ENCODE results near the gene FUT8. TPM values are rescaled to one million over a fixed set of nuclear protein-coding genes. Genes with fewer than 3 reads are reported as not detected.
"Not testable (repeated sequence)": the region's sequence is repeated elsewhere in the genome, so short reads cannot be mapped to it uniquely, and the experiment has no call there.

The FUT8 gene
- total RNA-seq, 1 donor from 2014 or later = 44.3 TPM

DNA sequence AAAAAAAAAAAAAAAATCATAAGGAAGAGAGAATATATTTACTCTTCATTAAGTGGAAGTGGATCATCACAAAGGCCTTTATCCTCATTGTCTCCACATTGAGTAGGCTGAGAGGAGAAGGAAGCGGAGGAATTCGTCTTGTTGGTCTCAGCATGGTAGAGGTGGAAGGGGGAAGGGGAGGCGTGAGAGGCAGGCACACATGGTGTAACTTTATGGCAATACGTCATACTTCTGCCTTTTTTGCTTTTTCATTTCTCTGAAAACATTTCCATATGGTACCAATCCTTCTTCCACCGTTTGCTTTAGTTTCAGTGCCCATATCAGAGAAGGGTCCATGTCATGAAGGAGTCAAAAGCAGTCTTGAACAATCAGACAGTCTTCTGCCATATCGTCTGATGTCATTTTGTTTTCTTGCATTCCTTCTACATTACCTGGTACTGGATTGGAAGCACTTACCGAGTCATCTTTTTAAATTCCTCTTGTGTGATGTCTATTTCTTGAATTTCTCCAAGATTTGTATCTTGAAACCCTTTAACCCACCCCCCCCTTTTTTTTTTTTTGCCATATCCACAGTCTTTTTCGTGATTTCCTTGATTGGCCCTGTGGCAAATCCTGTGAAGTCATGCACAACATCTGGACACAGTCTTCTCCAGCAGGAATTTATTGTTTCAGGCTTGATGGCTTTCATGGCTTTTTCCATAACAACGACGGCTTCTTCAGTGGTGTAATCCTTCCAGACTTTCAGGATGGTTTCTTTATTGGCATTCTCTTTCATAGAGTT, 8.9 kb downstream of the FUT8 start:
- peak; percentile 87 for DNase-seq (ENCODE audit: low read depth)
- TF ChIP-seq, protein P1, sequence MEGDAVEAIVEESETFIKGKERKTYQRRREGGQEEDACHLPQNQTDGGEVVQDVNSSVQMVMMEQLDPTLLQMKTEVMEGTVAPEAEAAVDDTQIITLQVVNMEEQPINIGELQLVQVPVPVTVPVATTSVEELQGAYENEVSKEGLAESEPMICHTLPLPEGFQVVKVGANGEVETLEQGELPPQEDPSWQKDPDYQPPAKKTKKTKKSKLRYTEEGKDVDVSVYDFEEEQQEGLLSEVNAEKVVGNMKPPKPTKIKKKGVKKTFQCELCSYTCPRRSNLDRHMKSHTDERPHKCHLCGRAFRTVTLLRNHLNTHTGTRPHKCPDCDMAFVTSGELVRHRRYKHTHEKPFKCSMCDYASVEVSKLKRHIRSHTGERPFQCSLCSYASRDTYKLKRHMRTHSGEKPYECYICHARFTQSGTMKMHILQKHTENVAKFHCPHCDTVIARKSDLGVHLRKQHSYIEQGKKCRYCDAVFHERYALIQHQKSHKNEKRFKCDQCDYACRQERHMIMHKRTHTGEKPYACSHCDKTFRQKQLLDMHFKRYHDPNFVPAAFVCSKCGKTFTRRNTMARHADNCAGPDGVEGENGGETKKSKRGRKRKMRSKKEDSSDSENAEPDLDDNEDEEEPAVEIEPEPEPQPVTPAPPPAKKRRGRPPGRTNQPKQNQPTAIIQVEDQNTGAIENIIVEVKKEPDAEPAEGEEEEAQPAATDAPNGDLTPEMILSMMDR (IDR thresholded peaks at IDR 0.05; ENCODE audit: insufficient read depth, low read length, poor library complexity, severe bottlenecking) = no peak
- no peak overlapping the region for H3K4me3 ChIP-seq (ENCODE audit: low read depth, low read length)
- no peaks in the 10 kb centered on the region for H3K36me3 ChIP-seq (ENCODE audit: control insufficient read depth, insufficient read depth, low read length)
- H3K27me3 ChIP-seq (ENCODE audit: control insufficient read depth, insufficient read depth, low read length) = no peaks in the 10 kb centered on the region

- no peaks in the 10 kb centered on the region for H3K36me3 ChIP-seq (ENCODE audit: control insufficient read depth, insufficient read depth, low read length)
- no peaks in the 10 kb centered on the region for H3K27me3 ChIP-seq (ENCODE audit: control insufficient read depth, insufficient read depth, low read length)
- no peak for DNase-seq (ENCODE audit: low read depth)
- no peak overlapping the region for H3K4me3 ChIP-seq (ENCODE audit: low read depth, low read length)
- TF ChIP-seq, protein P1 (IDR thresholded peaks at IDR 0.05; ENCODE audit: insufficient read depth, low read length, poor library complexity, severe bottlenecking) = no peak
Observed at GRCh38 chr14:65422088-65422834, 9.7 kb downstream of the FUT8 start.

- H3K36me3 ChIP-seq (ENCODE audit: control insufficient read depth, insufficient read depth, low read length) = no peaks in the 10 kb centered on the region
- H3K4me3 ChIP-seq (ENCODE audit: low read depth, low read length) = no peak overlapping the region
- no peaks in the 10 kb centered on the region for H3K27me3 ChIP-seq (ENCODE audit: control insufficient read depth, insufficient read depth, low read length)
- DNase-seq (ENCODE audit: low read depth) = no peak
- TF ChIP-seq, protein P1 (IDR thresholded peaks at IDR 0.05; ENCODE audit: insufficient read depth, low read length, poor library complexity, severe bottlenecking) = no peak
Observed at GRCh38 chr14:65423982-65424381, 11.5 kb downstream of the FUT8 start.

DNA sequence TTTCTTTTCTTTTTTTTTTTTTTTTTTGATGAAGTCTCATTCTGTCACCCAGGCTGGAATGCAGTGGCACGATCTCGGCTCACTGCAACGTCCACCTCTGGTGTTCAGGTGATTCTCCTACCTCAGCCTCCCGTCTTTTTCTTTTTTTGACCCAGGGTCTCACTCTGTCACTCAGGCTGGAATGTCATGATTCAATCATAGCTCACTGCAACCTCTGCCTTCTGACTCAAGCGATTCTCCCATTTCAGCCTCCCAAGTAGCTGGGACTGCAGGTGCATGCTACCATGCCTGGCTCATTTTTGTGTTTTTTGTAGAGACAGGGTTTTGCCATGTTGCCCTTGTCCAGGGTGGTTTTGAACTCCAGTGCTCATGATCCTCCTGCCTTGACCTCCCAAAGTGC, 12.0 kb downstream of the FUT8 start:
- Histone ChIP-seq H3K36me3 (ENCODE audit: control insufficient read depth, insufficient read depth, low read length) (no peaks in the 10 kb centered on the region), H3K4me3 (ENCODE audit: low read depth, low read length) (no peak overlapping the region), H3K27me3 (ENCODE audit: control insufficient read depth, insufficient read depth, low read length) (no peaks in the 10 kb centered on the region)
- no peak for DNase-seq (ENCODE audit: low read depth)
- TF ChIP-seq, protein P1 (IDR thresholded peaks at IDR 0.05; ENCODE audit: insufficient read depth, low read length, poor library complexity, severe bottlenecking) = no peak

- TF ChIP-seq, protein P1 (IDR thresholded peaks at IDR 0.05; ENCODE audit: insufficient read depth, low read length, poor library complexity, severe bottlenecking) = no peak
- Histone ChIP-seq H3K4me3 (ENCODE audit: low read depth, low read length) (no peak overlapping the region), H3K36me3 (ENCODE audit: control insufficient read depth, insufficient read depth, low read length) (no peaks in the 10 kb centered on the region), H3K27me3 (ENCODE audit: control insufficient read depth, insufficient read depth, low read length) (no peaks in the 10 kb centered on the region)
- no peak for DNase-seq (ENCODE audit: low read depth)
Observed at GRCh38 chr14:65425885-65426284, 13.4 kb downstream of the FUT8 start.

GRCh38 chr14:65426902-65427301, 14.4 kb downstream of the FUT8 start:
- H3K4me3 ChIP-seq (ENCODE audit: low read depth, low read length); H3K27me3 ChIP-seq (ENCODE audit: control insufficient read depth, insufficient read depth, low read length); DNase-seq (ENCODE audit: low read depth); H3K36me3 ChIP-seq (ENCODE audit: control insufficient read depth, insufficient read depth, low read length): not testable (repeated sequence)
